RPMI8226 (cell line): Measurements from ENCODE around the gene PLAGL2.
"Not testable (repeated sequence)": the region's sequence is repeated elsewhere in the genome, so short reads cannot be mapped to it uniquely, and the experiment has no call there.

Experiments used
- DNase-seq: peaks from one replicate; pipeline ENCODE4 v3.0.0-alpha.2; 2015

Gene PLAGL2

GRCh38 chr20:32207626-32208498 lies at the start of gene PLAGL2, which contains the start of gene POFUT1:
TSS of gene PLAGL2 (minus strand) at chr20:32207743. CDS start at chr20:32202178, 5,565 bp downstream.
TSS of gene POFUT1 (plus strand) at chr20:32207880. CDS start at chr20:32207942, 62 bp downstream.
- peak; percentile 93 for DNase-seq

- DNase-seq: no peak
Observed at GRCh38 chr20:32252189-32252588, 44.6 kb upstream of the PLAGL2 start.

- no peak for DNase-seq
Observed at GRCh38 chr20:32251470-32251869, 43.9 kb upstream of the PLAGL2 start.

- no peak for DNase-seq
Observed at GRCh38 chr20:32249030-32249738, 41.6 kb upstream of the PLAGL2 start.

GRCh38 chr20:32248043-32248442 lies 40.5 kb upstream of the PLAGL2 start:
- no peak for DNase-seq

- DNase-seq: not testable (repeated sequence)
Observed at GRCh38 chr20:32246208-32246607, 38.7 kb upstream of the PLAGL2 start.

GRCh38 chr20:32244959-32245358 lies 37.4 kb upstream of the PLAGL2 start:
- no peak for DNase-seq

GRCh38 chr20:32244150-32244823 lies 36.7 kb upstream of the PLAGL2 start:
- DNase-seq: no peak

- no peak for DNase-seq
Observed at GRCh38 chr20:32241807-32242206, 34.3 kb upstream of the PLAGL2 start.

- DNase-seq: no peak
Observed at GRCh38 chr20:32240205-32240604, 32.7 kb upstream of the PLAGL2 start.

GRCh38 chr20:32238483-32239425 lies 31.2 kb upstream of the PLAGL2 start:
- DNase-seq: no peak

- no peak for DNase-seq
Observed at GRCh38 chr20:32237419-32237818, 29.9 kb upstream of the PLAGL2 start.

GRCh38 chr20:32236819-32237218 lies 29.3 kb upstream of the PLAGL2 start:
- DNase-seq: no peak

GRCh38 chr20:32236048-32236533 lies 28.5 kb upstream of the PLAGL2 start:
- DNase-seq: no peak

- no peak for DNase-seq
Observed at GRCh38 chr20:32235331-32236047, 27.9 kb upstream of the PLAGL2 start.

- no peak for DNase-seq
Observed at GRCh38 chr20:32234135-32234808, 26.7 kb upstream of the PLAGL2 start.

- DNase-seq: no peak
Observed at GRCh38 chr20:32233286-32233685, 25.7 kb upstream of the PLAGL2 start.

GRCh38 chr20:32232326-32232886 lies 24.9 kb upstream of the PLAGL2 start:
- no peak for DNase-seq

- peak; percentile 57 for DNase-seq
Observed at GRCh38 chr20:32231847-32232246, 24.3 kb upstream of the PLAGL2 start.

GRCh38 chr20:32231245-32231644 lies 23.7 kb upstream of the PLAGL2 start:
- DNase-seq: no peak
